22Rv1 (cell line): ENCODE results near the gene TBX5.

Experiments
- ZFX ChIP-seq: fragments of 450-650 bp; IDR thresholded peaks from 2 replicates; pipeline ENCODE4 v1.6.1; 2017; ENCODE audit warnings: antibody characterized with exemption, borderline replicate concordance
- TF ChIP-seq, protein P1 (sequence below): fragments of 450-650 bp; IDR thresholded peaks from 2 replicates; pipeline ENCODE4 v1.5.1; 2017; ENCODE audit warnings: mild to moderate bottlenecking

DNA sequence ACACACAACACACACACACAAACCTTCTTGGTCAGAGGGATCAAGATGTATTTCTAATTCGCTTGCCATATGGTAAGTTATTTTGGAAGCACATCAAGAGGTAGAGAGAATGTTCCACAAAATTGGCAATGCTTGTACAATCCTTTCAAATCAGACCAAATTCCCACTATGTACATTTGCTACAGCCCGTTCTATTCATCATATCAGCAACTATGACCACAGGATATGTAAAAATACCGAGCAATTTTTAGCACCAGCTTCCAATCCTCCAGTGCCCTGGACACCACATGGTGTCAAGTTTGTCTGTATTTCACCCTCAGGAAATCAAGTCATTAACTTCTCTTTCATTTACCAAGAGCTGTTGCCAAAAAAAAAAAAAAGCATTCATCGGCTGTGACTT lies 21.2 kb downstream of the TBX5 start:
- TF ChIP-seq, protein P1, sequence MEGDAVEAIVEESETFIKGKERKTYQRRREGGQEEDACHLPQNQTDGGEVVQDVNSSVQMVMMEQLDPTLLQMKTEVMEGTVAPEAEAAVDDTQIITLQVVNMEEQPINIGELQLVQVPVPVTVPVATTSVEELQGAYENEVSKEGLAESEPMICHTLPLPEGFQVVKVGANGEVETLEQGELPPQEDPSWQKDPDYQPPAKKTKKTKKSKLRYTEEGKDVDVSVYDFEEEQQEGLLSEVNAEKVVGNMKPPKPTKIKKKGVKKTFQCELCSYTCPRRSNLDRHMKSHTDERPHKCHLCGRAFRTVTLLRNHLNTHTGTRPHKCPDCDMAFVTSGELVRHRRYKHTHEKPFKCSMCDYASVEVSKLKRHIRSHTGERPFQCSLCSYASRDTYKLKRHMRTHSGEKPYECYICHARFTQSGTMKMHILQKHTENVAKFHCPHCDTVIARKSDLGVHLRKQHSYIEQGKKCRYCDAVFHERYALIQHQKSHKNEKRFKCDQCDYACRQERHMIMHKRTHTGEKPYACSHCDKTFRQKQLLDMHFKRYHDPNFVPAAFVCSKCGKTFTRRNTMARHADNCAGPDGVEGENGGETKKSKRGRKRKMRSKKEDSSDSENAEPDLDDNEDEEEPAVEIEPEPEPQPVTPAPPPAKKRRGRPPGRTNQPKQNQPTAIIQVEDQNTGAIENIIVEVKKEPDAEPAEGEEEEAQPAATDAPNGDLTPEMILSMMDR: no peak
- no peak for TF ChIP-seq ZFX
